ENCODE data around the gene SMS. TPM values are rescaled to one million over a fixed set of nuclear protein-coding genes. Genes with fewer than 3 reads are reported as not detected.
A peak's percentile ranks its signal among the peaks of the same experiment; 100 is the strongest.

SMS gene
- total and polyA plus RNA-seq, 9 donors = 66.1 to 79.4 (median 70.9) TPM

DNA sequence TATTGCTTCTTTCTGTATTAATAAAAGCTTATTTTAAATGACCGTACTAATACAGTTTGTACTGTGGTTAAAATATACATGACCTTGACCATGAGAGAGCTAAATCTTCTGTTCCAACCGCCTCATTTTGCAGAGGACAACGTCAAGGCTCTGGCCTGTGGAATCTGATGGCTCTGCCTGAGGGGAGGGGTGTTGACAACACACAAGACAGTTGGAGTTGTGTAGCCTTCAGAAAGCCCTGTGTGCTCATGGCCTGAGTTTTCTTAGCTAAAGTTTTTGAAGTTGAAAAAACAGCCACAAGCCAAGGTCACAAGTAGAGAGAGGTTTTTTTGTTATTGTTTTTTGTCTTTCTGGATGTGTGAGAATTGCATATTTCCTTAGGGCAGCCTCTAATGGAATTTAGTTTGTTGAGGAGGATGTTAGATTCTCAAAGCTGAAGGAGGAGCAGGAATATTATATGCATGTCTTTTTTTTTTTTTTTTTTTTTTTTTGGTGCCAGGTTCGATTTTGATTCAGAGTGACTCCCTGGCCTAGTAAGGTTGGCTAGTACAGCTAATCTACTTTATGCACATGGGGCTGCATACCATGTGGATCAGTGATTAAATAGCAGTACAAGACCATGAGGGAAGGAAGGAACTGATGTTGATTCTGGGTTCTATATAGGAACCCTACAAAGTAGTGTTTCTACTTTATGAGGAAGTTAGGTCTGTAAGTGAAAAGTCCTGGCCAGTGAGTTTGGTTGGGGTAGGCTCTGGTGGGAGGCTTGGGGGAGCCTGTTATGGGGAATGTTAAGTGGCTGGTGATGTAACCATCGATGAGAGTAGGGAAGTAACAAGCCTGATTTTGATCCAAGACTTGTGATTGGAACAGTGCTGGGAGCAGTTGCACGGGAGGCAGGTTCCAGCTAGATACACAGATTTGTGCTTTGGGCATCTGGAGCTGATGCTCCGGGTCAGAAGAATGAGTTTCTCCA, 20.3 kb downstream of the SMS start:
- Histone ChIP-seq H3K4me3 (ENCODE audit: low read length) (no peak overlapping the region), H3K27me3 (ENCODE audit: control insufficient read depth, insufficient read depth, low read length) (peaks cover 26% of the 10 kb centered on the region), H3K4me1 (ENCODE audit: control insufficient read depth, insufficient read depth, low read length) (peaks cover 16% of the 10 kb centered on the region), H3K9me3 (replicated peaks; ENCODE audit: control insufficient read depth, low read depth, low read length) (no peaks in the 10 kb centered on the region), H3K27ac (ENCODE audit: low read length) (no peak overlapping the region), H3K36me3 (ENCODE audit: control insufficient read depth, insufficient read depth, low read length) (no peaks in the 10 kb centered on the region)
- 37% methylated on average over 3 of the region's 7 CpGs for WGBS (ENCODE audit: insufficient coverage)
- no peak for DNase-seq

DNA sequence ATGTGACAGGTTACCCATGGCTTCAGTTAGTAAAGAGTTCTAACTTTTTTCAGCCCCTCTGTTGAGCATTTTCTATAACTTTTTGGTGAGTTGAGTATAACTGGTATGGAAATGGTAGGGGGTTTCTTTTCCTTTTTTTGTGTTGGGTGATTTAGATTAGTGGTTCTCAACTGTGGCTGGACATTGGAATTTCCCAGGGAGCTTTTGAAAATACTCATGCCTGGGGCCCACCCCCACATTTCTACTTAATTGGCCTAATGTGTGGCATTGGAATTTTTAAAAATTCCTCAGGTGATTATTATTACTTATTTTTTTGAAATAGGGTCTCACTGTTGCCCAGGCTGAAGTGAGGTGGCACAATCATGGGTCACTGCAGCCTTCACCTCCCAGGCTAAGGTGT, 21.9 kb downstream of the SMS start:
- H3K36me3 ChIP-seq (ENCODE audit: control insufficient read depth, insufficient read depth, low read length) = peaks cover 1% of the 10 kb centered on the region
- no peaks in the 10 kb centered on the region for H3K9me3 ChIP-seq (replicated peaks; ENCODE audit: control insufficient read depth, low read depth, low read length)
- H3K4me3 ChIP-seq (ENCODE audit: low read length) = no peak overlapping the region
- H3K27ac ChIP-seq (ENCODE audit: low read length) = no peak overlapping the region
- H3K4me1 ChIP-seq (ENCODE audit: control insufficient read depth, insufficient read depth, low read length) = peaks cover 16% of the 10 kb centered on the region
- H3K27me3 ChIP-seq (ENCODE audit: control insufficient read depth, insufficient read depth, low read length) = peaks cover 22% of the 10 kb centered on the region
- no peak for DNase-seq

DNA sequence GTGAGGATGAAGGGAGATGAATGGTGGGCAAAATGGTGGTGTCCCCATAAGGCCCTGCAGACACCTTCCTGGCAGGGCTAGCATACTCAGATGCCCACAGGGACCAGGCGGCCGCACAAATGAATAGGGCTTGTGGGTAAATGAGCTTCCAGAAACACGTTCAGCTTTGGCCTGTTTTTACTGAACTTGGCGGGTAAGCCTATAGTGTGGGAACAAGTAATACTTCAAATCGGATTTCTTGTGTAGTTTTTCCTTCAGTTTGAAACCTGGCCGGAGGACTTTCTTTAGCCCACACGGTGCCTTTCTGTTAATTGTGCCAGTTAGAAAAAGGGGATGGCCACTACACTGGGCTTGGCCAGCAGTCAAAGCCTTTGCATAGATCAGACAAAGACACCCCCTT, 22.8 kb downstream of the SMS start:
- no peaks in the 10 kb centered on the region for H3K9me3 ChIP-seq (replicated peaks; ENCODE audit: control insufficient read depth, low read depth, low read length)
- no peak overlapping the region for H3K4me3 ChIP-seq (ENCODE audit: low read length)
- DNase-seq = peak; percentile 74
- peaks cover 16% of the 10 kb centered on the region for H3K4me1 ChIP-seq (ENCODE audit: control insufficient read depth, insufficient read depth, low read length)
- WGBS (ENCODE audit: insufficient coverage) = 39% methylated on average over 7 of the region's 7 CpGs
- peaks cover 30% of the 10 kb centered on the region for H3K27me3 ChIP-seq (ENCODE audit: control insufficient read depth, insufficient read depth, low read length)
- peaks cover 10% of the 10 kb centered on the region for H3K36me3 ChIP-seq (ENCODE audit: control insufficient read depth, insufficient read depth, low read length)
- H3K27ac ChIP-seq (ENCODE audit: low read length) = peak overlapping the region; percentile 43

DNA sequence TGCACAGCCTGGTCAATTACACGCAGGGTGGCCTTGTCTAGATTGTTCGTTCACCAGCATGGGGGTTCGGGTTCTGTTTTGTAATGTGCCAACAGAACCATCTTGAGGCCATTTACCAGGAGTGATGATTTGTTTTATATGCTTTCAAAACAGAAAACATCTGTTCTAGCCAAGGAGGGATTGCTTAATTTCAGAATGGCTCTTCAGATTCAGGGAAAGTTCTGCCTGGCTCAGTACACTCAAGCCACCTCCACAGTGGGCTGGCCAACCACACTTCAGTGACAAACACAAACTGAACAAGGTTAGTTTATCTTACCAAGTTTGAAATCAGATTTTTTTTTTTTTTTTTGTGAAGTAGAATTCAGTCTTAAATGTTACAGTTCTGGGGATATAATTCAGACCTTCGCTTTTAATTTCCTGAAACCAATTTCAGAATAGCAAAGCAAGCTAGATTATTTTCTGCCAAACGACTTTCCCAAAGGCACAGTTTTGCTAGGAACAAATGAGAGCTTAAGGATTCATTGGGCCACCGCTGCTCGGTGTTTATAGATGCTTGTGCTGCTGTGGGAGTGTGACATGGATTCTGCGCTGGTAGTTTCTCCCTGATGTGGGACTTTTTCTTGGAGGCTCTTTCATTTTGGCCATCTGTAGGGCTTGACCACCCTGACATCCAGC, 23.4 kb downstream of the SMS start:
- Histone ChIP-seq H3K27ac (ENCODE audit: low read length) (peak overlapping the region; percentile 44), H3K4me1 (ENCODE audit: control insufficient read depth, insufficient read depth, low read length) (peaks cover 14% of the 10 kb centered on the region), H3K27me3 (ENCODE audit: control insufficient read depth, insufficient read depth, low read length) (peaks cover 31% of the 10 kb centered on the region), H3K9me3 (replicated peaks; ENCODE audit: control insufficient read depth, low read depth, low read length) (no peaks in the 10 kb centered on the region), H3K36me3 (ENCODE audit: control insufficient read depth, insufficient read depth, low read length) (peaks cover 12% of the 10 kb centered on the region), H3K4me3 (ENCODE audit: low read length) (no peak overlapping the region)
- 50% methylated on average over 1 of the region's 8 CpGs for WGBS (ENCODE audit: insufficient coverage)
- peak; percentile 70 for DNase-seq

DNA sequence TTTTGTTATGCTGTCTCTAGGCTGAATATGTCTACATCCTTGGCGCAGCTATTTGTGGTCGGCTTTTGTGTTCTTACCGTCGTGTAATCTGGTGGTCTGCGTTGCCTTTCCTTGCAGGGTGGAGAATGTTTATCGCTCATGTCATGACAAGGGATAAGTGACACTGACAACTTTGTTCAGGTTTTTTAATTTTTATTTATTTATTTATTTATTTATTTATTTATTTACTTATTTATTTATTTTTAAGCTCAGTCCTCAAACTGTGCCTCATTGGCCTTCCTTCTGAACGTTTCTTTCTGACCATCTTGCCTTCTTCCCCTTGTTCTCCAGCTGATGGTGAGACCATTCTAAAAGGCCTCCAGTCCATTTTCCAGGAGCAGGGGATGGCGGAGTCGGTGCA, 26.4 kb downstream of the SMS start:
- Histone ChIP-seq H3K27me3 (ENCODE audit: control insufficient read depth, insufficient read depth, low read length) (peaks cover 33% of the 10 kb centered on the region), H3K36me3 (ENCODE audit: control insufficient read depth, insufficient read depth, low read length) (peaks cover 18% of the 10 kb centered on the region), H3K9me3 (replicated peaks; ENCODE audit: control insufficient read depth, low read depth, low read length) (no peaks in the 10 kb centered on the region), H3K4me1 (ENCODE audit: control insufficient read depth, insufficient read depth, low read length) (peaks cover 6% of the 10 kb centered on the region), H3K27ac (ENCODE audit: low read length) (no peak overlapping the region), H3K4me3 (ENCODE audit: low read length) (no peak overlapping the region)
- WGBS (ENCODE audit: insufficient coverage) = 100% methylated on average over 2 of the region's 9 CpGs
- DNase-seq = no peak

DNA sequence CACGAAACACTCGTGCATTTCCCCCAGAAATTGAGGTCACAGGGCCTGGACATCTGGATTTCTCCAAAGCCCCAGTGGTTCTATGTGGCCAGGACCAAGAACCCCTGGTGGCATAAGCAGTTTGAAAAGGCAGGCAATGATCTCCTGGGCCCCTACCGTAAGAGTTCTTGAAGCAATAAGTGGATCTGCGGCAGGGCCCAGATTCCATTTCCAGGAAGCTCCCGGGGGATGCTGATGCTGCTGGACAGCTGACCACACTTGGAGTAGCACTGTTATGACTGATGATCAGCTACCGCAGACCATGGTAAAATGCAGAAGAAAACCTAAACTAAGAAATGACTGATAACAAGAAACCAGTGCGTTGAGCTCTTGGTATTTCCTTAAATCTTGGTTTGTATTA, 27.8 kb downstream of the SMS start:
- Histone ChIP-seq H3K9me3 (replicated peaks; ENCODE audit: control insufficient read depth, low read depth, low read length) (no peaks in the 10 kb centered on the region), H3K4me3 (ENCODE audit: low read length) (no peak overlapping the region), H3K4me1 (ENCODE audit: control insufficient read depth, insufficient read depth, low read length) (peaks cover 6% of the 10 kb centered on the region), H3K27ac (ENCODE audit: low read length) (no peak overlapping the region), H3K27me3 (ENCODE audit: control insufficient read depth, insufficient read depth, low read length) (peaks cover 30% of the 10 kb centered on the region), H3K36me3 (ENCODE audit: control insufficient read depth, insufficient read depth, low read length) (peaks cover 21% of the 10 kb centered on the region)
- DNase-seq = no peak
- 66% methylated on average over 5 of the region's 7 CpGs for WGBS (ENCODE audit: insufficient coverage)

DNA sequence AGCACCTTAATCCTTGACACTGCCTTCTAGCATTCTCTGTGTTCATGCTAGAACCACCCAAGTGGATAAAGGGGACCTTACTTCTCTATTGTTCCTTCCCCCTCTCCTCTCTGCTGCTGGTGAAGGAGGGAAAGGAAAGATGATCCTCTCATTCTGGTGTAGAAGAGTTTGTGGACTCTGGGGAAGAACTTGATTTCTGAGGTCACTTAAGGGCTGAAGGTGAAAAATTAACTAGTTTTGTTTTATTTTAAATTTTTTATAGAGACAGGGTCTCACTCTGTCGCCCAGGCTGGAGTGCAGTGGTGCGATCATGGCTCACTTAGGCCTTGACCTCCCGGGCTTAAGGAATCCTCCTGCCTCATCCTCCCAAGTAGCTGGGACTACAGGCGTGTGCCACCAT, 29.8 kb downstream of the SMS start:
- no peak overlapping the region for H3K4me3 ChIP-seq (ENCODE audit: low read length)
- WGBS (ENCODE audit: insufficient coverage) = 90% methylated on average over 2 of the region's 4 CpGs
- H3K36me3 ChIP-seq (ENCODE audit: control insufficient read depth, insufficient read depth, low read length) = peaks cover 23% of the 10 kb centered on the region
- no peaks in the 10 kb centered on the region for H3K9me3 ChIP-seq (replicated peaks; ENCODE audit: control insufficient read depth, low read depth, low read length)
- H3K27ac ChIP-seq (ENCODE audit: low read length) = no peak overlapping the region
- no peak for DNase-seq
- H3K4me1 ChIP-seq (ENCODE audit: control insufficient read depth, insufficient read depth, low read length) = no peaks in the 10 kb centered on the region
- H3K27me3 ChIP-seq (ENCODE audit: control insufficient read depth, insufficient read depth, low read length) = peaks cover 24% of the 10 kb centered on the region

DNA sequence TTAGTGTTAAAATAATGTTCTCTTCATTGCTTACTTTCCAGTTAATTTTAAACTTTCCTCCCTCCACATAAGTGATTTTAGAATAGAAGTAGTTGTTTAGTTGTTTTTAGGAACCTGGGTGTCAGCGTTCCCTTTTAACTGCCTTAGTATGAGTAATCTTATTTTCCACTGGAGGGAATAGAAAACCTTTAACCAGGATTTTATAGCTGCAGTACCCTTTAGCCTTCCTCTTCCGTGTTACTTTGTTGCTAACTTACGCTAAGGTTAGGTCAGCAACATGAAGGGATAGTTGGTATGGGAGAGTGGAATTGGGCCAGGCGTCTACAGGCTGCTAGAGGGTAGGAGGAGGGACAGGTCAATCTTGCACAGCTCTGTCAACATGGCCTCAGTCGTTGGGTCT, 31.5 kb downstream of the SMS start:
- Histone ChIP-seq H3K27ac (ENCODE audit: low read length) (no peak overlapping the region), H3K4me3 (ENCODE audit: low read length) (no peak overlapping the region), H3K4me1 (ENCODE audit: control insufficient read depth, insufficient read depth, low read length) (no peaks in the 10 kb centered on the region), H3K9me3 (replicated peaks; ENCODE audit: control insufficient read depth, low read depth, low read length) (no peaks in the 10 kb centered on the region), H3K27me3 (ENCODE audit: control insufficient read depth, insufficient read depth, low read length) (peaks cover 24% of the 10 kb centered on the region), H3K36me3 (ENCODE audit: control insufficient read depth, insufficient read depth, low read length) (peaks cover 30% of the 10 kb centered on the region)
- WGBS (ENCODE audit: insufficient coverage) = 63% methylated on average over 2 of the region's 5 CpGs
- DNase-seq = no peak

DNA sequence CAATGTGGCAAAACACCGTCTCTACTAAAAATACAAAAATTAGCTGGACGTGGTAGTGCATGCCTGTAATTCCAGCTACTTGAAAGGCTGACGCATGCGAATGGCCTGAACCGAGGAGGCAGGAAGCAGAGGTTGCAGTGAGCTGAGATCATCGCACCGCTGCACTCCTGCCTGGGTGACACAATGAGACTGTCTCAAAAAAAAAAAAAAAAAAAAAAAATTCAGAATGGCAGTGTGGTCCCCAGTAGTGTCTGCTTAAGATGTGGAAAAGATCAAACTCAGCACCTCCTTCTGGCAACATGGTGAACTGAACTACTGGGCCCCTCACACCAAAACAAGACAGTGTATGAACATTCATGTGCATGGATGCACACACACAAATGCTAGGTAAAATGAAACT, 32.2 kb downstream of the SMS start:
- H3K9me3 ChIP-seq (replicated peaks; ENCODE audit: control insufficient read depth, low read depth, low read length) = no peaks in the 10 kb centered on the region
- no peak overlapping the region for H3K27ac ChIP-seq (ENCODE audit: low read length)
- peaks cover 22% of the 10 kb centered on the region for H3K27me3 ChIP-seq (ENCODE audit: control insufficient read depth, insufficient read depth, low read length)
- whole genome bisulfite sequencing (ENCODE audit: insufficient coverage) = 90% methylated on average over 2 of the region's 7 CpGs
- DNase-seq = no peak
- H3K36me3 ChIP-seq (ENCODE audit: control insufficient read depth, insufficient read depth, low read length) = peaks cover 26% of the 10 kb centered on the region
- H3K4me3 ChIP-seq (ENCODE audit: low read length) = no peak overlapping the region
- no peaks in the 10 kb centered on the region for H3K4me1 ChIP-seq (ENCODE audit: control insufficient read depth, insufficient read depth, low read length)

DNA sequence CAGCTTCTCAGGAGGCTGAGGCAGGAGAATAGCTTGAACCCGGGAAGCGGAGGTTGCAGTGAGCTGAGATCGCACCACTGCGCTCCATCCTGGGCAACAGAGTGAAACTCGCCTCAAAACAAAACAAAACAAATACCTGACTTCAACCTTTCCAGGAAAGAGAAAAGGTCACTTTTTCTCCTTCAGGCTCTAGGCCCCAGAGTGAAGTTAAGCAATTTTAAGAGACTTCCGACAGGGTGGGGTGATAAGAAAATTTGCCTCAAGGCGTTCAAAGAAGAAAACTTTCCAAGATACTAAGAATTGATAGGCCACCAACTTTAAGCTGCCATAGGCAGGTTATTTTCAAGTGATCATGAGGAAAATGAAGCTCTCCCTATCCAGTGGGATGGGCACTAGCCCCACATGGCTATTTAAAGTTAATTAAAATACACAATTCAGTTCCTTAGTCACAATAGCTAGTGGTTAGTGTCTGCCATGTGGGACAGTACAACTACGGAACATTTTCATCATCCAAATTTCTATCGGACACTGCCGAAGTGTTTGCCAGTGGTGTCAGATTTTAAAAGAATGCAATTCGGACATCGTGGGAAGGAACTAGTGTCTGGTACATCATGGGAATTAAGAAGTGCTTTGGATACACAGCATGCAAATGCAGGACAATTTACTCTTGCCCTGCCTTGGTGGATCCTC, 33.0 kb downstream of the SMS start:
- Histone ChIP-seq H3K4me3 (ENCODE audit: low read length) (no peak overlapping the region), H3K27ac (ENCODE audit: low read length) (no peak overlapping the region), H3K9me3 (replicated peaks; ENCODE audit: control insufficient read depth, low read depth, low read length) (no peaks in the 10 kb centered on the region), H3K27me3 (ENCODE audit: control insufficient read depth, insufficient read depth, low read length) (peaks cover 15% of the 10 kb centered on the region), H3K36me3 (ENCODE audit: control insufficient read depth, insufficient read depth, low read length) (peaks cover 23% of the 10 kb centered on the region), H3K4me1 (ENCODE audit: control insufficient read depth, insufficient read depth, low read length) (no peaks in the 10 kb centered on the region)
- DNase-seq = no peak
- WGBS (ENCODE audit: insufficient coverage) = 100% methylated on average over 1 of the region's 12 CpGs

Measured in muscle of leg (tissue), 11 donors.